ENCODE measurements around the gene VSTM4. TPM values are rescaled to one million over a fixed set of nuclear protein-coding genes. Genes with fewer than 3 reads are reported as not detected.

VSTM4 gene
- polyA plus RNA-seq, 1 of the 3 experiments (the other 2 are of a cell fraction) = 0.39 TPM

DNA sequence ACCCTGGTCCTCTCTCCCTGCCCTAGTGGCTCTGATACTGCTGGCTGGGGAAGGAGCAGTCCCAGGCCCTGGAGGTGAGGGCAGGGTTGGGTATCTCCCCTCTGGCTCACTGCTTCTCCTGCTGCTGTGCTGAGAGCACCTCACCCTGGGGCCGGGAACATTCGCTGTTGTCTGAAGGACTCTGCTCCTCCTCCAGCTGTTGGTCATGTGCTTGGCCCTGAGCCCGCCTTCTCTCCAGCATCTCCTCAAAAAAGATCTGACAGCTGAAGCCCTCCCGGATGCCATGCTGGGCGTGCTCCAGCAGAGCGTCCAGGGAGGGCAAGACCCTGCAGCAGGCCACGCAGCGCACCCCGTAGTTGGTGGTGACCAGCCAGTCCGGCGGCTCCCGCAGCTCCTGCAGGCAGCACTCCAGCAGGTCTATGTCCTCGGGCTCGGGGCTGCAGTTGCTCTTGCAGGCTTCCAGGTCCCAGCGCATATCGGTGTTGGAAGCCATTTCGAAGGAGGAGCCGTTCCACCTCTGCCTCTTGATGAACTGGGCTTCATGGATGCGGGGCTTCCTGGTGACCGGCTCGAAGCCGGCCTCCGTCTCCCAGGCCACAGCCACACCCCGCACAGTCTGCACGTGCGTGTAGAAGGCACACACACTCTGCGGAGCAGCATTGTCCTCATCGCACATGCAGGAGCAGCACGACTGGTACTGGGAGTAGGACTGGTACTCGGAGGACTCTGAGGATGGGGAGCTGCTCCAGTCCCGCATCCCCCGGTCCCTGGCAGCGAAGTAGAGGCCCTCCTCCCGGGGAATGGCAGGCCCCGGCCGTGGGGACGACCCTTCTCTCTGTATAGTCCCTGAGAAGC is 16.4 kb upstream of the VSTM4 start:
- Histone ChIP-seq H3K4me1 (ENCODE audit: control insufficient read depth in 1 of 2, insufficient read depth in 2 of 2, low read depth in 1 of 2, low read length in 1 of 2) (peaks cover 0 to 2% of the 10 kb centered on the region in 2 experiments; a peak in 1 of 4 replicates), H3K4me2 (no peak overlapping the region), H3K79me2 (ENCODE audit: insufficient read depth) (no peaks in the 10 kb centered on the region), H3K4me3 (ENCODE audit: low read depth in 2 of 2, low read length in 1 of 2) (no peak overlapping the region), H3K9me3 (no peaks in the 10 kb centered on the region), H3F3A (replicated peaks; ENCODE audit: insufficient read depth) (no peaks in the 10 kb centered on the region), H3K9me2 (no peaks in the 10 kb centered on the region), H3K27me3 (ENCODE audit: insufficient read depth) (no peaks in the 10 kb centered on the region), H3K27ac (ENCODE audit: low read depth in 2 of 2, low read length in 1 of 2) (no peak overlapping the region), H4K20me1 (ENCODE audit: insufficient read depth) (no peaks in the 10 kb centered on the region), H3K36me3 (replicated peaks in 1 of 2; ENCODE audit: control insufficient read depth in 1 of 2, insufficient read depth in 2 of 2, low read length in 1 of 2) (no peaks in the 10 kb centered on the region), H2AFZ (ENCODE audit: low read depth) (no peak overlapping the region), H3K9ac (no peak overlapping the region)
- ChIA-PET CTCF (no interaction called here), POLR2A (no interaction called here)
- no peak for TF ChIP-seq FOXM1 (IDR thresholded peaks at IDR 0.05; ENCODE audit: low read depth)
- TF ChIP-seq, protein P1, sequence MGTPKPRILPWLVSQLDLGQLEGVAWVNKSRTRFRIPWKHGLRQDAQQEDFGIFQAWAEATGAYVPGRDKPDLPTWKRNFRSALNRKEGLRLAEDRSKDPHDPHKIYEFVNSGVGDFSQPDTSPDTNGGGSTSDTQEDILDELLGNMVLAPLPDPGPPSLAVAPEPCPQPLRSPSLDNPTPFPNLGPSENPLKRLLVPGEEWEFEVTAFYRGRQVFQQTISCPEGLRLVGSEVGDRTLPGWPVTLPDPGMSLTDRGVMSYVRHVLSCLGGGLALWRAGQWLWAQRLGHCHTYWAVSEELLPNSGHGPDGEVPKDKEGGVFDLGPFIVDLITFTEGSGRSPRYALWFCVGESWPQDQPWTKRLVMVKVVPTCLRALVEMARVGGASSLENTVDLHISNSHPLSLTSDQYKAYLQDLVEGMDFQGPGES (IDR thresholded peaks at IDR 0.05; ENCODE audit: low read depth, low read length) = no peak
- TF ChIP-seq YY1 (IDR thresholded peaks at IDR 0.05; ENCODE audit: low read depth) = no peak
- no peak for TF ChIP-seq RXRA (IDR thresholded peaks at IDR 0.05; ENCODE audit: borderline replicate concordance, low read depth)
- TF ChIP-seq SMC3 (IDR thresholded peaks at IDR 0.05; ENCODE audit: low read depth, low read length) = no peak
- TF ChIP-seq, protein P2, sequence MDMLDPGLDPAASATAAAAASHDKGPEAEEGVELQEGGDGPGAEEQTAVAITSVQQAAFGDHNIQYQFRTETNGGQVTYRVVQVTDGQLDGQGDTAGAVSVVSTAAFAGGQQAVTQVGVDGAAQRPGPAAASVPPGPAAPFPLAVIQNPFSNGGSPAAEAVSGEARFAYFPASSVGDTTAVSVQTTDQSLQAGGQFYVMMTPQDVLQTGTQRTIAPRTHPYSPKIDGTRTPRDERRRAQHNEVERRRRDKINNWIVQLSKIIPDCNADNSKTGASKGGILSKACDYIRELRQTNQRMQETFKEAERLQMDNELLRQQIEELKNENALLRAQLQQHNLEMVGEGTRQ (IDR thresholded peaks at IDR 0.05; ENCODE audit: borderline replicate concordance, low read depth, low read length) = no peak
- TF ChIP-seq NFIC (IDR thresholded peaks at IDR 0.05; ENCODE audit: borderline replicate concordance) = no peak
- no peak for TF ChIP-seq NRF1 (IDR thresholded peaks at IDR 0.05; ENCODE audit: low read depth, low read length)
- TF ChIP-seq TEAD4 (IDR thresholded peaks at IDR 0.05; ENCODE audit: borderline replicate concordance, insufficient read depth) = no peak
- TF ChIP-seq, protein P3, sequence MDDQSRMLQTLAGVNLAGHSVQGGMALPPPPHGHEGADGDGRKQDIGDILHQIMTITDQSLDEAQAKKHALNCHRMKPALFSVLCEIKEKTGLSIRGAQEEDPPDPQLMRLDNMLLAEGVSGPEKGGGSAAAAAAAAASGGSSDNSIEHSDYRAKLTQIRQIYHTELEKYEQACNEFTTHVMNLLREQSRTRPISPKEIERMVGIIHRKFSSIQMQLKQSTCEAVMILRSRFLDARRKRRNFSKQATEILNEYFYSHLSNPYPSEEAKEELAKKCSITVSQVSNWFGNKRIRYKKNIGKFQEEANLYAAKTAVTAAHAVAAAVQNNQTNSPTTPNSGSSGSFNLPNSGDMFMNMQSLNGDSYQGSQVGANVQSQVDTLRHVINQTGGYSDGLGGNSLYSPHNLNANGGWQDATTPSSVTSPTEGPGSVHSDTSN (IDR thresholded peaks at IDR 0.05) = no peak
- 57% methylated on average over 12 of the region's 37 CpGs for WGBS (ENCODE audit: low lambda C conversion rate)
- no peak for DNase-seq

DNA sequence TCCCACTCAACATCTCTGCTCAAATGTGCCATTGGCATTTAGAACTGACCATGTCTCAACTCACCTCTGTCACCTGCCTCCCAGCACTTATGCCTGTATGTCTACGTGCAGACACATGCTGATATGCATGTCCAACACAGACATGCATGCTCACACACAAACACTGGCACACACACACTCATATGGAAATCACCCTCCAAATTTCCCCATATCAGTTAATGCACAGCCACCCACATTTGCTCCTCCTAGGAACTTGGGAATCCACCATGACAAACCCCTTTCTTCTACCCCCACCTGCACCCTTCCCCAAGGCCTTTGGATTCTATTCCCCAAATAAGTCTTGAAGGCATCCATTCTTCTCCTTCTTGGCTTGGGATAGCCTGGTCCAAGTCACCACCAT is 14.1 kb upstream of the VSTM4 start:
- POLR2A ChIA-PET = no interaction called here
- no peak for DNase-seq
- CTCF ChIA-PET = no interaction called here
- Histone ChIP-seq H3K27ac (ENCODE audit: low read depth in 2 of 2, low read length in 1 of 2) (no peak overlapping the region), H3K9me3 (no peaks in the 10 kb centered on the region), H2AFZ (ENCODE audit: low read depth) (no peak overlapping the region), H3K4me1 (ENCODE audit: control insufficient read depth in 1 of 2, insufficient read depth in 2 of 2, low read depth in 1 of 2, low read length in 1 of 2) (peaks cover 0 to 2% of the 10 kb centered on the region in 2 experiments; a peak in 1 of 4 replicates), H3K9ac (no peak overlapping the region), H3F3A (replicated peaks; ENCODE audit: insufficient read depth) (no peaks in the 10 kb centered on the region), H3K36me3 (replicated peaks in 1 of 2; ENCODE audit: control insufficient read depth in 1 of 2, insufficient read depth in 2 of 2, low read length in 1 of 2) (no peaks in the 10 kb centered on the region), H3K4me2 (no peak overlapping the region), H4K20me1 (ENCODE audit: insufficient read depth) (no peaks in the 10 kb centered on the region), H3K9me2 (no peaks in the 10 kb centered on the region), H3K27me3 (ENCODE audit: insufficient read depth) (no peaks in the 10 kb centered on the region), H3K79me2 (ENCODE audit: insufficient read depth) (no peaks in the 10 kb centered on the region), H3K4me3 (ENCODE audit: low read depth in 2 of 2, low read length in 1 of 2) (no peak overlapping the region)
- 18% methylated on average over 1 of the region's 1 CpG for WGBS (ENCODE audit: low lambda C conversion rate)
- TF ChIP-seq EP300 (IDR thresholded peaks at IDR 0.05; ENCODE audit: borderline replicate concordance in 1 of 2, low read depth in 1 of 2, low read length in 1 of 2) (no peak), CHD2 (IDR thresholded peaks at IDR 0.05; ENCODE audit: low read length, partially characterized antibody) (no peak), RXRA (IDR thresholded peaks at IDR 0.05; ENCODE audit: borderline replicate concordance, low read depth) (no peak), POLR2AphosphoS5 (IDR thresholded peaks at IDR 0.05; ENCODE audit: low read depth, low read length) (no peak), JUND (IDR thresholded peaks at IDR 0.05) (no peak), MEF2A (IDR thresholded peaks at IDR 0.05; ENCODE audit: borderline replicate concordance, low read depth) (no peak), NFIC (IDR thresholded peaks at IDR 0.05; ENCODE audit: borderline replicate concordance) (no peak), NRF1 (IDR thresholded peaks at IDR 0.05; ENCODE audit: low read depth, low read length) (no peak), GATA2 (CRISPR knock-in tag; IDR thresholded peaks at IDR 0.05) (no peak)
- TF ChIP-seq, protein P4, sequence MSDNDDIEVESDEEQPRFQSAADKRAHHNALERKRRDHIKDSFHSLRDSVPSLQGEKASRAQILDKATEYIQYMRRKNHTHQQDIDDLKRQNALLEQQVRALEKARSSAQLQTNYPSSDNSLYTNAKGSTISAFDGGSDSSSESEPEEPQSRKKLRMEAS (IDR thresholded peaks at IDR 0.05; ENCODE audit: low read depth) = no peak
